Neural cell (in vitro differentiated cells): ENCODE results near the gene ACSL6.

Experiments
- CTCF ChIP-seq: fragments of 450-650 bp; IDR thresholded peaks from 2 replicates; pipeline ENCODE4 v1.5.1; 2014; ENCODE audit warnings: antibody characterized with exemption, mild to moderate bottlenecking, moderate library complexity; ENCODE audit not compliant: poor library complexity, severe bottlenecking
- EP300 ChIP-seq: fragments of 450-650 bp; conservative IDR thresholded peaks from 2 replicates; pipeline ENCODE4 v1.6.1; 2014; ENCODE audit warnings: antibody characterized with exemption, mild to moderate bottlenecking, moderate library complexity; ENCODE audit not compliant: poor library complexity, severe bottlenecking
- EZH2 ChIP-seq: fragments of 200-600, 300-800 bp; shearing (Covaris generic), sonication (generic); IDR thresholded peaks from 2 replicates; pipeline ENCODE4 v1.6.1; 2014; ENCODE audit warnings: antibody characterized with exemption, low read length, borderline replicate concordance, mild to moderate bottlenecking; ENCODE audit not compliant: insufficient read depth, poor library complexity, severe bottlenecking
- MXI1 ChIP-seq: fragments of 450-650 bp; conservative IDR thresholded peaks from 2 replicates; pipeline ENCODE4 v1.6.1; 2014; ENCODE audit warnings: antibody characterized with exemption, mild to moderate bottlenecking; ENCODE audit not compliant: poor library complexity, severe bottlenecking
- POLR2AphosphoS5 ChIP-seq: IDR thresholded peaks from 2 replicates; pipeline ENCODE4 v1.6.1; 2012
- RAD21 ChIP-seq: fragments of 450-650 bp; conservative IDR thresholded peaks from 2 replicates; pipeline ENCODE4 v1.6.1; 2014; ENCODE audit warnings: antibody characterized with exemption, mild to moderate bottlenecking, moderate library complexity
- REST ChIP-seq: IDR thresholded peaks from 2 replicates; pipeline ENCODE4 v1.6.1; 2012; ENCODE audit warnings: borderline replicate concordance

- TF ChIP-seq CTCF (no peak), EP300 (no peak), REST (no peak), POLR2AphosphoS5 (no peak), RAD21 (no peak), MXI1 (no peak), EZH2 (no peak)
Observed at GRCh38 chr5:132049559-132049958, 38.1 kb upstream of the ACSL6 start.
